ENCODE measurements around the gene NRP1. TPM values are rescaled to one million over a fixed set of nuclear protein-coding genes. Genes with fewer than 3 reads are reported as not detected.
A peak's percentile ranks its signal among the peaks of the same experiment; 100 is the strongest.

Gene NRP1
- total and polyA plus RNA-seq, 9 donors = 80.1 to 140 (median 112) TPM

- peak; percentile 64 for DNase-seq
- H3K9me3 ChIP-seq (replicated peaks; ENCODE audit: control insufficient read depth, low read depth, low read length) = no peaks in the 10 kb centered on the region
- no peak overlapping the region for H3K4me3 ChIP-seq (ENCODE audit: low read length)
- peaks cover 2% of the 10 kb centered on the region for H3K27me3 ChIP-seq (ENCODE audit: control insufficient read depth, insufficient read depth, low read length)
- H3K27ac ChIP-seq (ENCODE audit: low read length) = no peak overlapping the region
- H3K4me1 ChIP-seq (ENCODE audit: control insufficient read depth, insufficient read depth, low read length) = peaks cover 11% of the 10 kb centered on the region
- WGBS (ENCODE audit: insufficient coverage) = 57% methylated on average over 1 of the region's 3 CpGs
- no peaks in the 10 kb centered on the region for H3K36me3 ChIP-seq (ENCODE audit: control insufficient read depth, insufficient read depth, low read length)
These were observed 198.2 kb downstream of the NRP1 start for GRCh38 chr10:33136271-33136670.

- DNase-seq = peak; percentile 39
- Histone ChIP-seq H3K27ac (ENCODE audit: low read length) (no peak overlapping the region), H3K9me3 (replicated peaks; ENCODE audit: control insufficient read depth, low read depth, low read length) (no peaks in the 10 kb centered on the region), H3K4me3 (ENCODE audit: low read length) (no peak overlapping the region), H3K27me3 (ENCODE audit: control insufficient read depth, insufficient read depth, low read length) (peaks cover 2% of the 10 kb centered on the region), H3K4me1 (ENCODE audit: control insufficient read depth, insufficient read depth, low read length) (peaks cover 16% of the 10 kb centered on the region), H3K36me3 (ENCODE audit: control insufficient read depth, insufficient read depth, low read length) (no peaks in the 10 kb centered on the region)
- 73% methylated on average over 6 of the region's 11 CpGs for WGBS (ENCODE audit: insufficient coverage)
These were observed 200.3 kb downstream of the NRP1 start for GRCh38 chr10:33134011-33134751.

GRCh38 chr10:33133557-33133956 lies 200.9 kb downstream of the NRP1 start:
- H3K27ac ChIP-seq (ENCODE audit: low read length) = no peak overlapping the region
- peaks cover 19% of the 10 kb centered on the region for H3K4me1 ChIP-seq (ENCODE audit: control insufficient read depth, insufficient read depth, low read length)
- H3K27me3 ChIP-seq (ENCODE audit: control insufficient read depth, insufficient read depth, low read length) = peaks cover 2% of the 10 kb centered on the region
- no peak for DNase-seq
- H3K36me3 ChIP-seq (ENCODE audit: control insufficient read depth, insufficient read depth, low read length) = no peaks in the 10 kb centered on the region
- H3K9me3 ChIP-seq (replicated peaks; ENCODE audit: control insufficient read depth, low read depth, low read length) = no peaks in the 10 kb centered on the region
- no peak overlapping the region for H3K4me3 ChIP-seq (ENCODE audit: low read length)

GRCh38 chr10:33132626-33133025 lies 201.8 kb downstream of the NRP1 start:
- H3K27me3 ChIP-seq (ENCODE audit: control insufficient read depth, insufficient read depth, low read length) = peaks cover under 1% of the 10 kb centered on the region
- H3K36me3 ChIP-seq (ENCODE audit: control insufficient read depth, insufficient read depth, low read length) = no peaks in the 10 kb centered on the region
- peaks cover 19% of the 10 kb centered on the region for H3K4me1 ChIP-seq (ENCODE audit: control insufficient read depth, insufficient read depth, low read length)
- DNase-seq = no peak
- H3K9me3 ChIP-seq (replicated peaks; ENCODE audit: control insufficient read depth, low read depth, low read length) = no peaks in the 10 kb centered on the region
- no peak overlapping the region for H3K4me3 ChIP-seq (ENCODE audit: low read length)
- H3K27ac ChIP-seq (ENCODE audit: low read length) = no peak overlapping the region
- no CpG with 5 or more reads among the region's 1 CpG for WGBS (ENCODE audit: insufficient coverage)

GRCh38 chr10:33129996-33130386 lies 204.5 kb downstream of the NRP1 start:
- Histone ChIP-seq H3K9me3 (replicated peaks; ENCODE audit: control insufficient read depth, low read depth, low read length) (no peaks in the 10 kb centered on the region), H3K4me3 (ENCODE audit: low read length) (no peak overlapping the region), H3K4me1 (ENCODE audit: control insufficient read depth, insufficient read depth, low read length) (peaks cover 25% of the 10 kb centered on the region), H3K36me3 (ENCODE audit: control insufficient read depth, insufficient read depth, low read length) (no peaks in the 10 kb centered on the region), H3K27me3 (ENCODE audit: control insufficient read depth, insufficient read depth, low read length) (no peaks in the 10 kb centered on the region), H3K27ac (ENCODE audit: low read length) (peak overlapping the region; percentile 37)
- DNase-seq = no peak
- WGBS (ENCODE audit: insufficient coverage) = 62% methylated on average over 5 of the region's 5 CpGs

GRCh38 chr10:33129141-33129995 lies 205.1 kb downstream of the NRP1 start:
- Histone ChIP-seq H3K27ac (ENCODE audit: low read length) (peak overlapping the region; percentile 72), H3K9me3 (replicated peaks; ENCODE audit: control insufficient read depth, low read depth, low read length) (no peaks in the 10 kb centered on the region), H3K4me1 (ENCODE audit: control insufficient read depth, insufficient read depth, low read length) (peaks cover 26% of the 10 kb centered on the region), H3K27me3 (ENCODE audit: control insufficient read depth, insufficient read depth, low read length) (no peaks in the 10 kb centered on the region), H3K36me3 (ENCODE audit: control insufficient read depth, insufficient read depth, low read length) (no peaks in the 10 kb centered on the region), H3K4me3 (ENCODE audit: low read length) (no peak overlapping the region)
- WGBS (ENCODE audit: insufficient coverage) = 57% methylated on average over 2 of the region's 10 CpGs
- peak; percentile 86 for DNase-seq

- WGBS (ENCODE audit: insufficient coverage) = no CpG with 5 or more reads among the region's 9 CpGs
- peaks cover 24% of the 10 kb centered on the region for H3K4me1 ChIP-seq (ENCODE audit: control insufficient read depth, insufficient read depth, low read length)
These were observed 206.8 kb downstream of the NRP1 start for GRCh38 chr10:33127622-33128021.

More at GRCh38 chr10:33127622-33128021, 206.8 kb downstream of the NRP1 start:
- DNase-seq = no peak
- Histone ChIP-seq H3K9me3 (replicated peaks; ENCODE audit: control insufficient read depth, low read depth, low read length) (no peaks in the 10 kb centered on the region), H3K27ac (ENCODE audit: low read length) (no peak overlapping the region), H3K4me3 (ENCODE audit: low read length) (no peak overlapping the region), H3K27me3 (ENCODE audit: control insufficient read depth, insufficient read depth, low read length) (no peaks in the 10 kb centered on the region), H3K36me3 (ENCODE audit: control insufficient read depth, insufficient read depth, low read length) (no peaks in the 10 kb centered on the region)

Measured in muscle of leg (tissue), 11 donors.